GM18873 (cell line): ENCODE measurements around the gene CCL1.

ENCODE experiments used
- ATAC-seq: cut with Tn5 transposase; IDR thresholded peaks from one replicate; pipeline ENCODE4 v1.9.1; 2021; ENCODE audit warnings: mild to moderate bottlenecking, moderate library complexity, moderate number of reproducible peaks; ENCODE audit not compliant: unreplicated experiment, low FRiP score

CCL1 gene

DNA sequence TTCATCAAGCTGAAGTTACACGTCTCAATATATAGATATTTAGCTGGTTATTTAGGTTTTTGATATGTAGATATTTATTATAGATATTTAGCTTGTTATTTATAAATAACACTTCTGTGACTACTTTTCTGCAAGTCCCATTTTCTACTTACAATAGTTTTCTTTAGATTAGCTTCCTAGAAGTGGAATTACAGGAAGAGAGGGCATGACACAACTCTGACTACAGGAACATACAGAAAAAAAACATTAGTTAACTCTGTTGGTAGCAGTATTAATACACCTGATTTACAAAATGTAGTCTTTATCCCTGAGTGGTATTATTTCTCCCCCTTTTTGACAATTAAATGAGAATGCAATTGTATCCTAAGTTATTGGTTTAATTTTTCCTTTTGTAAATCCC is 21.2 kb upstream of the CCL1 start:
- ATAC-seq, result no peak

DNA sequence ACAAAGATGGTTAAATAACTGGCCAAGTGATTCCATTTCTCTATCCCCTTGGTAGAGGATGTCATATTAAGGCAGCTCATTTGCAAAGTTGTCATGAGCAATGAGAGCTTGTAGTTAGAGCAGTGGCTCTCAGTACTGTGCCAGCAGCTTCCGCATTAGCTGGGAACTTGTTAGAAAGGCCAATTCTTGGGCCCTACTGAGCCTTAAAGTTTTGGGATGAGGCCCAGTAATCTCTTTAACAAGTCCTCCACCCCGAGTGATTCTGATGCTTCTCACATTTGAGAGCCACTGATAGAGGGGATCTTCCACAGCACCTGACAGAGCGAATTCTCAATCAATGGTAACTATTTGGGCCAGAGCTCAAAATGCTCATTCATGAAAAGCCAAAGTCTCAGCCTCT is 20.2 kb upstream of the CCL1 start:
- no peak for ATAC-seq

DNA sequence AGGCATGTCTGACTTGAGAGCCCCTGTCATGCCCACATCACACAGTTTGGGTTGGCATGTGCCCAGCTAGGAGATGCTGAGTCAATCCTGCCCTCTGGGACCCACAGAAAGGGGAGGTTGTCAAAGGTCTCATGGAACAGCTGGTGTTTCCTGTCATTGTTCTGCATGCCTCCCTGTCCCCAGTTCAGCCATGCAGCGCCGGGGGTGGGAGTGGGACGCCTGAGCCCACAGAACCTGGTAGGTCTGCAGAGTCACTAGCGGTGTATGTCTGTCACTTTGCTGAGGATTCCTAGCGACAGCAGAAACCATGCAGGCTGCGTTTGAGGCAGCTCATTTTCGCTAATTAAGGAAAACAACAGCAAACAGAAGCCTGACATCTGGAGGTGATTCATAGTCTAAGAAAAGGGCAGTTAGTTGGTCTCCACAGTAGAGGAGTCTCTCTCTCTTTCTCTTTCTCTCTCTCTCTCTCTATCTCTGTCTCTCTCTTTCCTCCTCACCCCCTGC is 19.6 kb upstream of the CCL1 start:
- no peak for ATAC-seq

DNA sequence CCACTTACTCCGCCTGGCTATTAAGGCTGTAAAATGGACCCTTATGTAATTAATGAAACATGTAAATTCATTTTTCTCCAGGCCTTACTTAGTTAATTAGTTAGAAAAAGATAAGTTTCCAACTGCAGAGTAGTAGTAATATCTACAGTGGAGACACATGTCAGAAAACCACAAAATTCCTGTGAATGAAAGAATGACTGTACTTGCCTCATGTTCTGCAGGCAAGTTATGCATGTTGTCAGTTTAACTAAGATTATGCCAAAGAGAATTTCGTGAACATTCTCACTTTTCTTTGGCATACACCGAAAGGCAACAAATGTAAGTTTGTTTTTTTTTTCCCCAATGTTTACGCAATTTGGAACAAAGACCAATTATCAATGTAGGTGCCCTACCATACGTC is 16.8 kb upstream of the CCL1 start:
- ATAC-seq, result no peak

DNA sequence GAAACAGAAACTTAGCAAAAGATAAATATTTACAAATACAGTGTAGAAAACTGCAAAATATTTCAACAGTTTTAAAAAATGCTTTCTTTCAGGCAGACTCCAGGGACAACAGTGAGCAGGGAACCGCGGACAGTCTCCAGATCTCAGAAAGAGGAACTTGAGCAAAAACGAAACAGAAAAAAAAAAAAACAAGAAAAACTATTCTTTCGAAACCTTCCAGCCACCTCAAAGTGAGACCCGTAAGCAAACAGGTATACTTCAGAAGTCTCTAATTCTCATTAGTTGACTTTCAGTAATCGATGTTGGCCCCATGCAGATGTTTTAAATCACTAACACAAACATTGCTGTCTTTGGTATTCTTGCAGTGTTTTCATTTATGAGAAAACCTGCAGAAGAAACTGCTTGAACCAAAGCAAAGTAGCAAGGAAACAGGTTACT is 15.7 kb upstream of the CCL1 start:
- ATAC-seq, result peak; percentile 69

DNA sequence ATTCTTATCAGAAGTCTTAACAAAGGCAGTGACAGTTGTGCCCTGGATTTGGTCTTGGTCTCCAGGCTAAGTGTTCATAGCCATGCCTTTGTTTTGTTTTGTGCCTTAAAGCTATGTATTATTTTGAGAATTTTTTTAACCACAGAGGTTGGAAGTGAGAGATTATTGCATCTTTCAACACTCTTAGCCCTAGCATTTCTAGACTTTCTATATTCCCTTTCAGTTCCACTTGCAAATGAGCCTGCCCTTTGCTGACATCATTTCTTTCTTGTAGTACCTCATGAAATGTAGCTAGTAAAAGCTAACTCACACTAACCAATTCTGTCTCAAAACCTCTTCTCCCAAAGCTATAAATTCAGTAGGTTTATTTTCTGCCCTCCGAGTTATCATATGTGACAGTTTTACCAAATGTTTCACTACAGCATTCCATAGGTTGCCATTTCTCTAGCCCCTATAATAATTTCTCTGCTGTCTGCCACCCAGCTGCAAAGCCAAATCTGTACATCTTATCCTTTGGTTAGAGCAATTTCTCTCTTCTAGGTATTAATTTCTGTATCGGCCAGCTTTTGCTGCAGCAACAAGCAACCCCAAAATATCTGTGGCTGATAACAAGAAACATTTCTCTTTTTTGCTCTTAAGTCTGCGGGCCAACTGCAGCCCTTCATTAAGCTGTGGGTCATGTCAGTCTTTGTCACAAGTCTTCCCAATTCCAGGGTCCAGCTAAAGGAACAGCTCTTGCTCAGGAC is 14.2 kb upstream of the CCL1 start:
- ATAC-seq, result no peak

DNA sequence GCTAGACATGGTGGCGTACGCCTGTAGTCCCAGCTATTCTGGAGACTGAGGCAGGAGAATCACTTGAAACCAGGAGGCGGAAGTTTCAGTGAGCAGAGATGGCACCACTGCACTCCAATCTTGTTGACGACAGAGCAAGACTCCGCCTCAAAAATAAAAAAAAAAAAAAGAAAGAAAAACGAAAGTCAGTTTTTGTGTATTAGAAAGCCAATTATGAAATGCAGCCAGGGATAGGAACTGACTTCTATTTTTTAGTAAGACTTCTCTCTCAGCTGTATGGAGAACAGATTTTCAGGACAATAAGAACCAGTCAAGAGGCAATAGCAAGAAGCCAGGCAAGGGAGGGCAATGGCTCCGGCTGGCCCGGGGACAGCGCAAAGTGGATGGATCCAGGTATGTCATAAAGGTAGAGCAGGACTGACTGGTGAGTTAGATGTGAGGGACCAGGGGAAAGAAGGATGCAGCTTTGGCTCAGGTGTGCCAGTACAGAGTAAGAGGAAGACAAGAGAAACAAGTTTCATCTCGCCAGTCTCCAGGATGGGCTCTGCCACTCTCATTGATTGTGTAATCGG is 12.5 kb upstream of the CCL1 start:
- no peak for ATAC-seq

DNA sequence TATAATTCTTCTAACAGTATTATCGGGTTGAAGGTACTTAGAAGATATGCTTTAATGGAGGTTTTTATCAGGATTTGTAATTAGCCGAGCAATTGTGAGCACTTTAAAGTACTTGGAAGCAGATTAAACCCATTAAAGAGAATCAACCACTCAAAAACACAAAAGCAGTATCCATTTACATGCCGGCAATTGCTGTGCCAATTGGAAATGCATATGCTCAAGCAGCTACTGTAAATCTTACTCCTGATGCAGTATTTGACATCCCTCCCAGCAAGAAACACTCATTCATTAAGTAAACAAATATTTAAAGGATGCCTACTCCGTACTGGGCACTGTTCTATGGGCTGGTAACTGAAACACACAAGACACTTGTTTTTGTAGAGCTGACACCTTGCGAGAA is 11.4 kb upstream of the CCL1 start:
- no peak for ATAC-seq

DNA sequence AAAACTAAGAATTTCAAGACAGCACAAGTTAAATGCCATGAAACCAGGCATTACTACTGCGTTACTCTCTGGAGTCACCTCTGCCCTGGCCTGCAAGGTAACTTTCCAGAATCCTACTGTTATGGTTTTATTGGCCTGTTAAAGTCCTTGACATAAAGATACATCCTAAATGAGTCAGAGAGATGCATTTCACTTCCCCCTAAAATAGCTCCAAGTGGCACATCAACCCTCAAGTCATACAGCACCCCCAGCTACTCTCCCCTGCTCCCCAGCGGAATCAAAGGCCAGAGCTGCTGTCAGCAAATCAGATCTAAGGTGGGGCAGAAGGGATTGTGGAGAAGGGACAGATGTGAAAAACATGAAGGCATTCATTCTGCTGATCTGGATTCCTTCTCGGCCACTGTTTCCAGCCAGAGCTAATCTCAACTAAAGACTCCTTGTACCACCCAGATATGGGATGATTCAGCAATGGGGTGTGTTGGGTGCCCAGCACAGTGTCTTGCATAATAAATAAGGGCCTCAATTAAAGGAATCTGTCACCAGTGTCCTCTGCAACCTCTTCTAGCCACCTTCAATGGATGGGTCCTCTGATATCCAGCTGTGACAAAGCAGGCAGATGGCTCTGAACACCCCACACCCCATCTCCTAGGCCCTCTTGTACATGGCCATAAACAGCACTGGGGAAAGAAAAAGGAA is 8.5 kb upstream of the CCL1 start:
- no peak for ATAC-seq

DNA sequence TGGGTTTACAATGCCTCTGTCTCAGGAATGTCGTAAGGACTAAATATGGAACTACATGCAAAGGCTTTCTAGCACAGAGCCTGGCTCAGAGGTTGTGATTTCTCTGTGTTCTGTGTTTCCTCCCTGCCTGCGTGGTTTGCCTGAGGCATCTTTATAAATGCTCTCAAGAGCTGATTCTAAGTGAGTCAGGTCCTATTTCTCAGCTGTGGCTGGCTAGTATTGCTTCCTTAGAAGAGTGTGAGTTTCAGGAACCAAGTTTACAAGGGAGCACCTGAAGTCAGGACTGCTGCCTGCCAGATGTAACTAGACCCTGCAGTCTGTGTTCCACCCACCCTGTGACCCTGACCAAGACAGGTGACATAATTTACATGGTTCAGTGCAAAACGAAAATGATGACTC is 8.0 kb upstream of the CCL1 start:
- ATAC-seq, result no peak

DNA sequence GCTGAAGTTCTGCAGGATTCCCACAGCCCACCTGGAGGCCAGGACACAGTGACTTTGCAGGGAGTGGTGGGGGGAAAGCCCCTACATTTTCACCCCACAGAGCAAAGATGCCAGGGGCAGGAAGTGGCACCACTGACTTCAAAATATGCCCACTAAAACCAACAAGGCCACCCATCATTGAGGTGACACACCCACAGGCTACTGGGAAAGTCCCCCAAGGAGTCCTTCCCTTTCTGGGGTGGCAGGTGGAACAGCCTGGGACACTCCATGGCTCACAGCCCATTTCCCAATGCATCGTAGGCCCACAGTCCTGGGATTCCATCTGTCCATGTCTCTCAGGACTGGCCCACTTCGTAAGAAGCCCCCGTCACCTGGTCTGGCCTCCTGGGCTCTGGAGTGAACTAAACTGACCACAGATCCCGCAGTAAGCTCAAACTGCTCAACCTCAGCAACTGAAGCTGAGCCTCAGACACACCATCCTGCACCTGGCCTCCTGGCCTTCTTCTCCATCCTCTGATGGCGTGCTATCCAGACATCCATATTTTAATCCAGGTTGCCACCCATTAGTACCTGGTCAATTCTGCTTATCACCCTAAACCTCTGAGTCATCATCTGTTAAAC is 7.5 kb upstream of the CCL1 start:
- ATAC-seq, result no peak

DNA sequence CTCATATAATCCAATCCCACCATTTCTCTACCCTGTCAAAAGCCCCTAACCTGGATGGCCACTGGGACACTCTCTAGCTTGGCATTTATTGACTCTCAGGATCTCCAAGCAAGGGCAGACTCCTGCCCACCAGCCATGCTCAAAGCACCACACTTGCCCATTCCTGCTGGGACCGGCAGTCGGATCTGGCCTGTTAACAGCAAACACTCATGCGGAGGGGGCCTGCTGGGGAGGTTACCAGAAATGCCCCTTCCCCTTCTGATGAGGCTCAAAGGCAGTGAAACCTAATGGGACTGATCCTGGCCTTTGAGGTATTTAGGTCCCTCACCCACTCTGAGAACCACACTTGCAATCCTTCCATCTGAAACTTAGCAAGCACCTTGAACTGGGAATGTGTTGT is 6.5 kb upstream of the CCL1 start:
- ATAC-seq, result no peak

DNA sequence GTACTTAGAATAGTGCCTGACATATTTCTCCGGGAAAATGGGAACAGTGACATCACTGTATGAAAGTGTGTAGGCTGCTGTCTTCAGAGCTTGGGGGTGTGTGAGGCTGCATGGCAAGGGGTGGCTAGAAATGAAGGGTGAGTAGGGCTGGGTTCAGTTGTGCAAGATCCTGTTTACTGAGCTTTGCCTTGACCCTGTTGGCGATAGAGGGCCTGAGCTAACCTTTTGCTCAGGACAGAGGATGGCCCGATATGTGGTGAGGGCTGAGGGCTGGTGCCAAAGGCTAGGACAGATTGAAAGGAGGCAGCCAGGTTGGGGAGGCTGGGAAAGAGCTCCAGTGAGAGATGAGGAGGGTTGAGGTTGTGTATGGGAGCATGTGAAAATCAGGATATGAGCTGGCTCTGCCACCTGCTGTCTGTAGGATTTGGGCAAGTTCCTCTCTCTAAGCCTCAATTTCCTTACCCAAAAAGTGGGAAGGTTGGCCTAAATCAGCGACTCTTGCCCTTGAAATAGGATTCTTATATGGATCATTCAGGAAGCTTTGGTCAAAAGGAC is 6.0 kb upstream of the CCL1 start:
- no peak for ATAC-seq

DNA sequence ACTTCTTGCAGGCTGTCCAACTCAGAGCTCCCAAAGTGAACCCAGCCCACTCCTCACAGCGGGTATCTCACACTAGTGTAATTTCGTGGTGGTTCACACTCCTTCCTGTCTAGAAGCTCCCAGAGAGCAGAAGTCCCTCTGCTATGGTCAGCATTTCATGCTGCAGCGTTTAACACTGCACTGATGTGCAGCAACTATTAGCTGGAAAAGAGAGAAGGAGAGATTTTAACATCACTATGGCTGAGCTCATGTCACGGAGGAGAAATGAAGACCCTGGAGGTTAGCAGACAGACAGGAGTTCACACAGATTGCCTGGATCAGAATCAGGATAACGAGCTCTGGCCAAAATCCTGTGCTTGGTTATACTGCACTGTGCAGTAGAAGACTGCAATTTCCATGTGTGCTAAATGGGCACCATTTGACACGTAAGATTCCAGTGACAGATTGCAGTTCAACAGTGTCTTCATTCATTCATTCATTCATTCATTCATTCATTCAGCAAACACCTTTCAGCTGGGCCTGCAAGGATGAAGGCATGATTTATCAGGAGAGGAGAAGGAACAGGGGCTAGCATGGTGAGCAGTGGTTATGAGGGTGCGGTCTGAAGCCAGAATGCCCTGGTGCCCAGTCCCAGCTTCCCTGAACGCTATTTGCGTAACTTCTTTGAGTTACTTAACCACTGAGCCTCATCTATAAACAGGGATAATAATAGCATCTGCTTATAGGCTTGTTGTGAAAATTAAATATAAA is 5.3 kb upstream of the CCL1 start:
- ATAC-seq, result no peak

DNA sequence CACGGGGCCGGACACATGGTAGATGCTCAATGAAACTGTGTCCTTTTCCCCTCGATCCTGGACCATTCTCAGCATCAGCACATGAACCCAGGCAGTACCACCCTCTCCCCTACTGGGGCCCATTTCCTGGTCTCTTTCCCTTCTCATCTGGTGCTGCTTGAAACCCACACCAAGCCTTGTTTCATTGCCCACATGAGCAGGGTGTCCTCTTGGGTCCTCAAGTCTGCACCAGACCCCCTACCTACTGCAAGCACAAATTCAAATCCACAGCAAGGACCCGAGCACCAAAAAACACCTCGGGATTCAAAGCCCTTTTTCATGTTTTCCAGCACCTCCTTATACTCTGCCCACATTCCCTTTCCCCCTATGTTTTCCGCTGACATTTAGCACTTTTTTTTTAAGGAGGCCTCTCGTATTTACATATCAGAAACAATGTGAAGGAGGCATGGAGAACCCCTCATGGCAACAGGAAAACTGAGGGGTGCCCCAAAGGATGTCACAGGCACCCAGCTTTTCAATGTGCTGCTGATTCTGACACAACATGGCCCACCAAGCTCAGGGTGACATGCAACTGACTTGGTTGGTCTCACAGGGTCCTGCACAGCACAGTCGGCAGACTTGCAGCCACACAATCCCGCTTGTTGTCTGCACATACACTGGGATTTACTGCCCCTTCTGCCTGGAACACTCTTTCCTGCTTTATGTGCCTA is 4.6 kb upstream of the CCL1 start:
- ATAC-seq, result no peak

DNA sequence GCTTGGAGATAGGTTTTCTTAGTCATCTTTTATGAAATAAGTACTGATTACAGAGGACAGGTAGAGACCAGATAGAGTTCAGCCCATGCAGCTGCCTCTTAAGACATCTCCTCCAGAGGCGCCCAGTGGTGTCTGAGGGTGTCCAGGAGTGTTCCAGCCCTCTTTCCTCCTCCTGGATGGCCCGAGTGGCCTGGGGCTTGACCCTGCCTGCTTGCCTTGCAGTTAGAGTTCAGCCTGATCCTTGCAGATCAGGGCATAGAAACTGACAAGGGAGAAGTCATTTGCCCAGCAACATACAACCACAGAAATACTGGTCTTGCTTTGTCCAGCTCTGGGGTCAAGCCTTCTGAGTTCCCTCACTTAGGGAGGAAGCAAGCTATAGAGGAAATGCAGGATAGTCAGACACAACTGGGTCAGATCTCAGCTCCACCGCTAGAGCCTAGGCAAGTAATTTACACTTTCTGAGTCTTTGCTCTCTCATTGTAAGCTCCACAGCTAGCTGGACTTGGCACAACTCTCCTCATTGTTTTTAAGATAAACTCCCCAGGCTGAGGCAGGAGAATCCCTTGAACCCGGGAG is 3.6 kb upstream of the CCL1 start:
- no peak for ATAC-seq

DNA sequence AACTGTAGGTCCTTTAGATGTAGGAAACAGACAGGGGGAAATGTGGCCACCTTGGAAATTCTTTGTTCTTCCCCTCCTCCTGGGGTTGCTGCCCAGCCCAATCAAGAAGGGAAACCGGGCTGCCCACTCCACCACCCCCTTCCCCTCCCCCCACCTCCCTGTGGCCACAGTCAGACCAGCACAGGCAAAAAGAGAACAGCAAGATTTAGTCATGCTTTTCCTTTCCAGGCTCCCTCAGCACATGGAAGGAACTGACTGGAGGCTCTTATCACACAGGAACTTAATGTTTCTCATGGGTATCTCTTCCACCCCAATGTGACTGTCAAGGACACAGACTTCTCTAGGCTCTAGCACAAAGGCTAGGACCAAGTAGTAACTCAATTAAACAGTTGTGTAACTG is 3.0 kb upstream of the CCL1 start:
- ATAC-seq, result no peak

DNA sequence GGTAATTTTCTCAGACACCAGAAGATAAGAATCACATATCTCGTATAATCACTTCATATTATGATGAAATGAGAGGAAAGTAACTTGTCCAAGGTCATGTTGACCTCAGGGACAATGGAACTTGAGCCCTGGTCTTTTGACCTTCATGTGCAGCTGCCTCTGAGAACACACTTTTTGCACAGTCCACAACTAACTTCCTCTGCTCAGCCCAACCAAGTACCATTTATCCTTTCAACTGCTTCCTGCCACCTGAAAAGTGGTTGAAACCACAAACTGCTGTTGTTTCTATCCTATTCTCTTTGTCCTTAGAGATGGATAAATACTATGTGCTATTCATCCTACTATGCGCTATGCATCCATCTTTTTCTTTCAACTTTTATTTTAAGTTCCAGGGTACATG is 2.3 kb upstream of the CCL1 start:
- no peak for ATAC-seq

DNA sequence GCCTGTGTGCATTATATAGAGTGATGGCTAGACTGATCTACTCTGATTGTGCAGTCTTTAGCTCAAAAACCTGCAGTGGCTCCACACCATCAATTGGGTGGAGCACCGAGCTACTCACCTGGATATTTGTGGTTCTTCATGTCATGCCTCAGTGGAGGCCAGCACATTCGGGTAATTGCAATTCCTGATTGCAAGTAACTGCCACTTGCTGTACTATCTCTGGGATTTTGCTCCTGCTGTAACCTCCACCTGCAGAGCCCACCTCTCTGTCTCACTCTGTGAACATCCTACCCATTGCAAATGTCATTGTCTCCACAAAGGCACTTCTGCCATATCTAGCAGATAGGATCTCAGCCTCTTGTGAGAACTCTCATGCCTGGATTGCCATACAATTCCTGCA is 1.7 kb upstream of the CCL1 start:
- ATAC-seq, result no peak
